CD4-positive, alpha-beta memory T cell (primary cell): ENCODE measurements around the gene RADIL. TPM values are rescaled to one million over a fixed set of nuclear protein-coding genes. Genes with fewer than 3 reads are reported as not detected.

Experiments used
- CTCF ChIA-PET: fragments of 350-600 bp; sonication (Branson Sonifier 250); formaldehyde crosslinking; loops from one replicate; lab custom pipeline; 2021; ENCODE audit warnings: inconsistent platforms; ENCODE audit not compliant: partially characterized antibody; lab: Charles Lee
- POLR2A ChIA-PET: fragments of 350-600 bp; sonication (Branson Sonifier 250); formaldehyde crosslinking; loops from one replicate; lab custom pipeline; 2021; ENCODE audit not compliant: partially characterized antibody; lab: Charles Lee
- DNase-seq, 5 donors: peaks; one replicate each; pipeline versions ENCODE4 v3.0.0 to v3.0.0-alpha.2; 2020 to 2022; ENCODE audit warnings: mixed read lengths in 1 of 5
- H3K27ac ChIP-seq: one replicate; pipeline ENCODE4 v1.7.0; 2013; ENCODE audit warnings: low read depth, low read length
- H3K27me3 ChIP-seq: 2 replicates; pipeline ENCODE4 v1.7.0; 2013; ENCODE audit warnings: mild to moderate bottlenecking, low read length, moderate library complexity; ENCODE audit not compliant: insufficient read depth
- H3K36me3 ChIP-seq: 2 replicates; pipeline ENCODE4 v1.7.0; 2013; ENCODE audit warnings: mild to moderate bottlenecking, low read length, moderate library complexity; ENCODE audit not compliant: insufficient read depth
- H3K4me1 ChIP-seq: 2 replicates; pipeline ENCODE4 v1.7.0; 2013; ENCODE audit warnings: mild to moderate bottlenecking, low read length, moderate library complexity; ENCODE audit not compliant: insufficient read depth
- H3K4me3 ChIP-seq, 2 donors: one replicate each; pipeline ENCODE4 v1.7.0; 2013; ENCODE audit warnings: low read length in 2 of 2, mild to moderate bottlenecking in 1 of 2
- H3K9me3 ChIP-seq, 2 donors: one replicate each; pipeline ENCODE4 v1.7.0; 2013; ENCODE audit warnings: low read length in 2 of 2, control low read depth in 1 of 2; ENCODE audit not compliant: control insufficient read depth in 1 of 2
- H3K27ac Mint-ChIP-seq, 7 donors: one replicate each; pipeline ENCODE4 v1.8.0; 2020 to 2021; ENCODE audit warnings: mixed read lengths in 7 of 7, mild to moderate bottlenecking in 6 of 7, inconsistent platforms in 3 of 7, moderate library complexity in 3 of 7
- H3K27me3 Mint-ChIP-seq, 2 donors: one replicate each; pipeline ENCODE4 v1.8.0; 2020 to 2021; ENCODE audit warnings: mixed read lengths in 2 of 2
- H3K36me3 Mint-ChIP-seq, 2 donors: one replicate each; pipeline ENCODE4 v1.8.0; 2020 to 2021; ENCODE audit warnings: mixed read lengths in 2 of 2, inconsistent platforms in 1 of 2, mild to moderate bottlenecking in 1 of 2
- H3K4me1 Mint-ChIP-seq, 4 donors: one replicate each; pipeline ENCODE4 v1.8.0; 2020 to 2021; ENCODE audit warnings: mixed read lengths in 4 of 4, mild to moderate bottlenecking in 1 of 4
- H3K4me3 Mint-ChIP-seq, 8 donors: one replicate each; pipeline ENCODE4 v1.8.0; 2020 to 2021; ENCODE audit warnings: mixed read lengths in 8 of 8, mild to moderate bottlenecking in 7 of 8, moderate library complexity in 6 of 8, inconsistent platforms in 3 of 8
- H3K9me3 Mint-ChIP-seq, 8 donors: one replicate each; pipeline ENCODE4 v1.8.0; 2020 to 2021; ENCODE audit warnings: mixed read lengths in 8 of 8, mild to moderate bottlenecking in 5 of 8, inconsistent platforms in 3 of 8, moderate library complexity in 1 of 8
- intact Hi-C: fragments of 100-400 bp; cut with micrococcal nuclease; formaldehyde crosslinking; loops from one replicate; pipeline ENCODE4 v1.15.1; 2023
- polyA plus RNA-seq, 2 donors: library from polyadenylated mRNA; unstranded; fragments of 300-500 nt; fragmentation: Illumina TruSeq; gene quantifications; one replicate each; pipeline ENCODE4 v1.2.3, GENCODE V29; 2021
- total RNA-seq, 2 experiments: library from RNA; stranded (reverse); gene quantifications; one replicate each; pipeline ENCODE4 v1.2.3, GENCODE V29; 2021

Gene RADIL
- total and polyA plus RNA-seq, 4 experiments from 2014 or later, result not detected

DNA sequence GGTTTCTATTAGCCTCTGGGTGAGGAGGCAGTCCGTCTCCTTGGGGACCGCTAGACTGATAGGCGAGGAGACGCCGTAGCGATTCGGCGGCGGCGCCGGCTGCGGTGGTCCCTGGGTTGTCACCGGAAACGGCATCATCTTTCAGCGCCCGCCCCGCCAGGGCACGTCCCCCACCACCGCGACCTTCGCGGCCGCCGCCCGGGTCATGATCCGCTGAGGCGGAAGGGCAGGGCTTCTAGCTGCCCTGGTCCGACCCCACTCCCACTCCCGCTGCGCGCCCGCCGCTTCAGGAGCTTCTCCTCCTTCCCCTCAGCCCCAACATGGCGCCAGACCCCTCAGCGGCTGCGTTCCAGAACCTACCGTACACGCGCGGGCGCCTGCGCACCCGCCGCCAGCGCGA lies 21.8 kb downstream of the RADIL start, which contains the start of gene PAPOLB:
TSS of gene PAPOLB (minus strand) at position 358 of the 400 bp plus-strand sequence. CDS start at position 138, 220 bp downstream.
- Histone ChIP-seq H3K4me3 (no peak within 1 kb of the TSS), H3K4me1 (no peaks in the 10 kb centered on the region), H3K9me3 (no peaks in the 10 kb centered on the region), H3K27ac (no peak within 1 kb of the TSS), H3K36me3 (no peaks in the 10 kb centered on the region), H3K27me3 (peaks cover 5% of the 10 kb centered on the region)
- intact Hi-C loops, result no loop called here
- Mint-ChIP-seq H3K9me3 (peaks cover 0 to 12% (median 7%) of the 10 kb centered on the region in 8 donors), H3K36me3 (no peaks in the 10 kb centered on the region), H3K4me1 (peaks cover 0 to 12% (median 2%) of the 10 kb centered on the region in 4 donors), H3K4me3 (peak within 1 kb of the TSS in 4 of 8 donors; percentile 26 to 46 (median 36)), H3K27ac (no peak within 1 kb of the TSS), H3K27me3 (peaks cover 34 to 40% of the 10 kb centered on the region in 2 donors)
- CTCF ChIA-PET, result no interaction called here
- POLR2A ChIA-PET, result no interaction called here
- DNase-seq, result no peak

DNA sequence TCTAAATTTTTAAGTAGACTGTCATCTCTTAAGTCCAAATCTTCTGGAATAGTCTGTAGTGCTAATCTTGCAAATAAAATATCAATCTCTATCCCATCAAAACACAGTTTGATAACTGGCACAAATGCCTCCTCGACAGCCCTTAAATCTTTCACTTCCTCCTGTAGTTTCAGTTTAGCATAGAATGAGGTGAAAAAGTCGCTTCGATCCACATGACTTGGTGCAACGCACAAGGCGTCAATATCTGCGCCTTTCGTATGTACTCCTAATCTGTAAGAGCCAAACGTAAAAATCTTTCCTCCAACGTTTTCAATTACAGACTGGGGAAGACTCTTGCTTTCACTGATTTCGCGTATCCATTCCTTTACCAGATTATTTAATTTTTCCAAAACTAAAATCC lies 22.3 kb downstream of the RADIL start:
- peaks cover 5% of the 10 kb centered on the region for H3K27me3 ChIP-seq
- H3K27ac Mint-ChIP-seq, result no peak overlapping the region
- intact Hi-C loops, result no loop called here
- no peak overlapping the region for H3K4me3 ChIP-seq
- H3K27me3 Mint-ChIP-seq, result peaks cover 34 to 40% of the 10 kb centered on the region in 2 donors
- H3K4me1 ChIP-seq, result no peaks in the 10 kb centered on the region
- no peak overlapping the region for H3K27ac ChIP-seq
- H3K4me1 Mint-ChIP-seq, result peaks cover 0 to 12% (median 2%) of the 10 kb centered on the region in 4 donors
- no peaks in the 10 kb centered on the region for H3K9me3 ChIP-seq
- peak overlapping the region in 2 of 8 donors; percentile 8 to 38 for H3K4me3 Mint-ChIP-seq
- peaks cover 0 to 12% (median 7%) of the 10 kb centered on the region in 8 donors for H3K9me3 Mint-ChIP-seq
- POLR2A ChIA-PET, result no interaction called here
- no peaks in the 10 kb centered on the region for H3K36me3 Mint-ChIP-seq
- DNase-seq, result no peak
- H3K36me3 ChIP-seq, result no peaks in the 10 kb centered on the region
- CTCF ChIA-PET, result interaction anchor here (1.0 kb wide), 1 partner anchor 15 kb away, joined by 3 read pairs; no protein-coding TSS in a partner anchor

DNA sequence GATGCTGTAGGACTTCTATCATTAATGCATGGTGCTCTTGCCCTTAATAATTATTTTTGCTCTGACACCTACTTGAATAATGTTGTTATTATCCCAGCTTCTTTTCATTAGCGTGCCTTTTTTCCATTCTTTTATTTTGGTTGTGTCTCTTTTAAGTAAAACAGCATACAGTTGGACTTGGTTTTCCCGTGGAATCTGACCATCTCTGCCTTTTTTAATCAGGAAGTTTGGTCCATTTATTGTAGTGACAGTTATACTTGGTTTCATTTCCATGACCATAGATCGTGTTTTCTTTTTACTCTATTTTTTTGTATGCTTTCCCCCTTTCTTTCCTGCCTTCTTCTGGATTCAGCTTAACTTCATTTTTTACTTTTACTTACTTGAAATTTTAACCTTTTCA lies 26.3 kb downstream of the RADIL start:
- no peak overlapping the region for H3K4me3 ChIP-seq
- CTCF ChIA-PET, result no interaction called here
- no peak for DNase-seq

DNA sequence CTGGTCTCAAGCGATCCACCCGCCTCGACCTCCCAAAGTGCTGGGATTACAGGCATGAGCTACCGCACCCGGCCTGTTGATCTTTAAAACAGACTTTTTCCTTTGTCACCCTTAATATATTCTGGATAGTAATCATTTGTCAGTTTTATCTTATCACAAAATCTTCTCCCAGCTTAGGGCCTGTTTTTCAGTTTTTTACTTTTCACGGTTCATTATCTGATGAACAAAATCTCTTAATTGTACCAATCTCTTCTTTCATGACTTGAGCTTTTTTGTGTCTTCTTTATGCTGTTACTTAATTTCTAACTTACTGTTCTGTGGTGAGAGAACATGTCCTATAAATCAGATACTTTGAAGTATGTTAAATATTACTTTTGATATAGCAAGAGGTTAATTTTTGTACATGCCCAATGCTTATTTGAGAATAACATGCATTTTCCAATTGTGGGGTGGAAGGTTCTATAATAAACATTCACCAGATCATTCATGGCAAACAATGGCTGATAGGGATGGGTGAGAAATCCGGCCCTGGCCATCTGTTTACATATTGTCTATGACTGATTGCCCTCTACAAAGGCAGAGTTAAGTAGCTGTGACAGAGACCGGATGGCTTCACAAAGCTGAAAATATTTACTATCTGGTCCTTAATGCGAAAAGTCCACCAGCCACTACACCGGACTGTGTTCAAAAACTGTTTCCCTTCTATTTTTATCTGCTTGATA lies 27.0 kb downstream of the RADIL start:
- peaks cover 0 to 5% (median 1%) of the 10 kb centered on the region in 4 donors for H3K4me1 Mint-ChIP-seq
- H3K27me3 ChIP-seq, result no peaks in the 10 kb centered on the region
- H3K9me3 ChIP-seq, result no peaks in the 10 kb centered on the region
- CTCF ChIA-PET, result no interaction called here
- H3K27ac ChIP-seq, result no peak overlapping the region
- intact Hi-C loops, result no loop called here
- no peaks in the 10 kb centered on the region for H3K36me3 Mint-ChIP-seq
- H3K27me3 Mint-ChIP-seq, result peaks cover 8 to 11% of the 10 kb centered on the region in 2 donors
- no peaks in the 10 kb centered on the region for H3K4me1 ChIP-seq
- POLR2A ChIA-PET, result no interaction called here
- no peak for DNase-seq
- H3K4me3 Mint-ChIP-seq, result no peak overlapping the region
- no peak overlapping the region for H3K27ac Mint-ChIP-seq
- peaks cover 0 to 2% (median 0%) of the 10 kb centered on the region in 8 donors for H3K9me3 Mint-ChIP-seq
- H3K36me3 ChIP-seq, result no peaks in the 10 kb centered on the region
- no peak overlapping the region for H3K4me3 ChIP-seq

More for the DNA sequence above, 26.3 kb downstream of the RADIL start:
- POLR2A ChIA-PET, result no interaction called here
- H3K27me3 Mint-ChIP-seq, result peaks cover 10 to 13% of the 10 kb centered on the region in 2 donors
- no peak overlapping the region for H3K27ac Mint-ChIP-seq
- intact Hi-C loops, result no loop called here
- H3K4me3 Mint-ChIP-seq, result no peak overlapping the region
- no peak overlapping the region for H3K27ac ChIP-seq
- no peaks in the 10 kb centered on the region for H3K36me3 ChIP-seq
- H3K9me3 Mint-ChIP-seq, result peaks cover 0 to 2% (median 0%) of the 10 kb centered on the region in 8 donors
- H3K27me3 ChIP-seq, result peaks cover 3% of the 10 kb centered on the region
- H3K9me3 ChIP-seq, result no peaks in the 10 kb centered on the region
- H3K36me3 Mint-ChIP-seq, result no peaks in the 10 kb centered on the region
- no peaks in the 10 kb centered on the region for H3K4me1 ChIP-seq
- H3K4me1 Mint-ChIP-seq, result peaks cover 0 to 8% (median 1%) of the 10 kb centered on the region in 4 donors

DNA sequence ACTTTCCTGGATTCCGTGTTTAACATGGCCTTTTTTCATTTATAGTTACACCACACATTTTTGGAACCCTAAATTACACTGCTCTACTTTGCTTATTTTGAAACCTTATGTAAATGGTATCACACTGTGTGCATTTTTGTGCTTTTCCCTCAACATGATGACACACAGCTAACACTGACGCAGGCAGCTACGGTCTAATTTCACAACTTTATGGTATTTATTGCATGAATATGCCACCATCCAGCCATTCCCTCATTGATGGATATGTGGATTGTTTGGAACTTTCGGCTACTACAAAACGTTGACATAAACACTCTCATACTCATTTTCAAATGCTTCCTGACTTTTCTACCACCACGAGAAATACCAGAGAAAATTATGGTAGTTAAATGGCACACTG lies 28.6 kb downstream of the RADIL start:
- Histone ChIP-seq H3K36me3 (no peaks in the 10 kb centered on the region), H3K27ac (no peak overlapping the region), H3K4me3 (no peak overlapping the region), H3K4me1 (no peaks in the 10 kb centered on the region), H3K27me3 (no peaks in the 10 kb centered on the region), H3K9me3 (no peaks in the 10 kb centered on the region)
- DNase-seq, result no peak
- intact Hi-C loops, result no loop called here
- Mint-ChIP-seq H3K27ac (no peak overlapping the region), H3K27me3 (peaks cover 3 to 5% of the 10 kb centered on the region in 2 donors), H3K9me3 (peaks cover 0 to 10% (median 3%) of the 10 kb centered on the region in 8 donors), H3K36me3 (no peaks in the 10 kb centered on the region), H3K4me3 (no peak overlapping the region), H3K4me1 (peaks cover 0 to 5% (median 0%) of the 10 kb centered on the region in 4 donors)
- POLR2A ChIA-PET, result no interaction called here
- CTCF ChIA-PET, result no interaction called here

DNA sequence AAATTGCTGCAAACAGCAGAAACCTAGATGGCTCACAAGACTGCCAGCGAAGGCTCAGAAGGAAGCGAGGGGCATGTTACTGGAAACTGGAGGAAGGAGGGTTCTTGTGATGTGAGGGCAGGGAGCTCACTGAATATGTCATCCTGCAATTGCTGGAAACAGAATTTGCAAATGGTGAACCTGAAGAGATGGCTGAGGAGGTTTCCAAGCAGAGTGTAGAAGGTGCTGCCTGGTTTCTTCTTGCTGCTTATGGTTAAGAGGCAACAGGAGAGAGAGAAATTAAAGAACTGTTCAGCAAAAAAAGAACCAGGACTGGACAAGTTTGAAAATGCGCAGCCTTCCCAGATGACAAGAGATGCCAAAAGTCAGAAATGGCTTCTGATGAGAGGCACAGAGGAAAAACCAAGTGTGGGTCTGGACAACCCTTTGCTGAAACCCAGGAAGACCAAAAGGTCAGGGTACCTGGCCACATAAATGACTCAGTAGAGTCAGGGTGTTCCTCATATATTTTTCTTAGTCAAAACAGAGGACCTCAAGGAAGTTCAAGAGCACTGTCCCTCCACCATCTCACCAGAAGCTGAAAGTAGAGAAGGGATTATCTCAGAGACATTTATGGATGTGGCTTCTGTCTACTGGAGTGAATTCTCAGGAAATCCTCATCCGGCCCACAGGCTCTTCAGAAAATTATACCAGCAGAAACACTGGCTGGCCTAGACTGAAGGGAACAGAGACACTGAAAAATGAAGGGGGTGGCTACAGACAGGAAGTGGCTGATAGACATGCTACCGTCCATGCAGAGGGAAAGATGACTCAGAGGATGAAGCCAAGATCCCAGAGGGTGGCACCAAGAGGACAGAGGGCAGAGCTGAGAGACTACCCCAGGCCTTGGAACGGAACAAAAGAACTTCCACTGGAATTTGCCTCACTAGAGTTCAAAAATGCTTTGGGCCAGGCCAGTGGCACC lies 31.8 kb downstream of the RADIL start:
- peak overlapping the region in 1 of 7 donors; percentile 46 for H3K27ac Mint-ChIP-seq
- ChIA-PET CTCF (no interaction called here), POLR2A (no interaction called here)
- no peaks in the 10 kb centered on the region for H3K4me1 ChIP-seq
- H3K4me3 ChIP-seq, result no peak overlapping the region
- H3K36me3 Mint-ChIP-seq, result no peaks in the 10 kb centered on the region
- intact Hi-C loops, result no loop called here
- peaks cover 0 to 10% (median 3%) of the 10 kb centered on the region in 8 donors for H3K9me3 Mint-ChIP-seq
- no peaks in the 10 kb centered on the region for H3K4me1 Mint-ChIP-seq
- H3K36me3 ChIP-seq, result no peaks in the 10 kb centered on the region
- DNase-seq, result no peak
- no peak overlapping the region for H3K4me3 Mint-ChIP-seq
- H3K9me3 ChIP-seq, result no peaks in the 10 kb centered on the region
- H3K27ac ChIP-seq, result no peak overlapping the region
- H3K27me3 Mint-ChIP-seq, result peaks cover 1 to 2% of the 10 kb centered on the region in 2 donors
- H3K27me3 ChIP-seq, result no peaks in the 10 kb centered on the region
